Measurements from ENCODE around the gene PIGB.

DNA sequence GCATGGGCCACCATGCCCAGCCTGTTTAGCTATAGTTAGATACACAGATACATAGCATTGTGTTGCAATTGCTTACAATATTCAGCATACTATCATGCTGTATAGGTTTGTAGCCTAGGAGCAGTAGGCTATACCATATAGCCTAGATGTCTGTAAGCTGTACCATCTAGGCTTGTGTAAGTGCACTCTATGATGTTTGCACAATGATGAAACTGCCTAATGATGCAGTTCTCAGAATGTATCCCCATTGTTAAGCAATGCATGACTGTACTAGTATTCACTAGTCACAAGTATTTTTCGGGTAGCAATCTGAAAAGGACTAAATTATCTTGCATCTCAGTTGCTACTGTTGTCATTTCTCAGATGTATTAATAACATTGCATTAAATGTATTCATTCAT lies 16.0 kb downstream of the PIGB start:
- TF ChIP-seq, protein P1, sequence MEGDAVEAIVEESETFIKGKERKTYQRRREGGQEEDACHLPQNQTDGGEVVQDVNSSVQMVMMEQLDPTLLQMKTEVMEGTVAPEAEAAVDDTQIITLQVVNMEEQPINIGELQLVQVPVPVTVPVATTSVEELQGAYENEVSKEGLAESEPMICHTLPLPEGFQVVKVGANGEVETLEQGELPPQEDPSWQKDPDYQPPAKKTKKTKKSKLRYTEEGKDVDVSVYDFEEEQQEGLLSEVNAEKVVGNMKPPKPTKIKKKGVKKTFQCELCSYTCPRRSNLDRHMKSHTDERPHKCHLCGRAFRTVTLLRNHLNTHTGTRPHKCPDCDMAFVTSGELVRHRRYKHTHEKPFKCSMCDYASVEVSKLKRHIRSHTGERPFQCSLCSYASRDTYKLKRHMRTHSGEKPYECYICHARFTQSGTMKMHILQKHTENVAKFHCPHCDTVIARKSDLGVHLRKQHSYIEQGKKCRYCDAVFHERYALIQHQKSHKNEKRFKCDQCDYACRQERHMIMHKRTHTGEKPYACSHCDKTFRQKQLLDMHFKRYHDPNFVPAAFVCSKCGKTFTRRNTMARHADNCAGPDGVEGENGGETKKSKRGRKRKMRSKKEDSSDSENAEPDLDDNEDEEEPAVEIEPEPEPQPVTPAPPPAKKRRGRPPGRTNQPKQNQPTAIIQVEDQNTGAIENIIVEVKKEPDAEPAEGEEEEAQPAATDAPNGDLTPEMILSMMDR (IDR thresholded peaks at IDR 0.05): no peak
- no peak for TF ChIP-seq POLR2A (IDR thresholded peaks at IDR 0.05)

All from esophagus squamous epithelium (tissue), 4 donors.